AG09319 (cell line): Measurements from ENCODE around the gene FOXB1.

Experiments used
- DNase-seq: peaks from one replicate; pipeline ENCODE4 v3.0.0-alpha.2; 2010; ENCODE audit warnings: low read depth; ENCODE audit errors: extremely low read depth
- TF ChIP-seq, protein P1 (sequence below): IDR thresholded peaks from 2 replicates; pipeline ENCODE4 v1.5.1; 2011; ENCODE audit warnings: low read depth, mild to moderate bottlenecking, inconsistent platforms, low read length, moderate library complexity

The FOXB1 gene

DNA sequence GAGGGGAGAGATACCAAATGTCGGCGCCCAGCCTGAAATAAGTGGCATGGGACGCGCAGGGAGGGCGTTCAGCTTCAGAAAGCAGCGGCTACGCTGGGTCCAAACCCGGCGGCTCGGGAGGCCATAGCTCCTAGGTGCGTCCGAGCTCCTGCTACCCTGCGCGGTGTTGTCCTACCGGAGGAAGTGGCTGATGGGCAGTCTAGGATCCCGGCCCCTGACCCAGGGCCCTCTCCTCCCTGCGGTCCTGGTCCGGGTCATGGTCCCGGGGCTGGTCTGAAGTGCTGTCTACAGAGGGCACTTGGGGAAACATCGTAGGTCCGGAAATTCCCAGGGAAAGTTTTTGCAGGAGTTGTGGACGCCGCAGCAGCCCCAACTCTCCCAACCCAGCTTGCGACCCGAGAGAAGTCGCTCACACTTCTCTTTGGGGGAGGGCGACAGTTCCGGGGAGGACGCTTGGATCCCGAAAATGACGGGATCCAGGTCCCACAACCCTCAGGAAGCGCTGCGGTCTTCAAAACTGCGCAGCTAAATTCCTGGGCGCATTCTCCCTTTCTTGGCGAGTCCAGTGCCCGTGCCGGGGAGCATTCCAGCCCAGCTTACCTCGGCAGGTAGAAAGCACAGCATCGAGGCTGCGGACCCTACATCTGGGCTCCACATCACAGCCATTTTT is 9.1 kb upstream of the FOXB1 start:
- no peak for DNase-seq

DNA sequence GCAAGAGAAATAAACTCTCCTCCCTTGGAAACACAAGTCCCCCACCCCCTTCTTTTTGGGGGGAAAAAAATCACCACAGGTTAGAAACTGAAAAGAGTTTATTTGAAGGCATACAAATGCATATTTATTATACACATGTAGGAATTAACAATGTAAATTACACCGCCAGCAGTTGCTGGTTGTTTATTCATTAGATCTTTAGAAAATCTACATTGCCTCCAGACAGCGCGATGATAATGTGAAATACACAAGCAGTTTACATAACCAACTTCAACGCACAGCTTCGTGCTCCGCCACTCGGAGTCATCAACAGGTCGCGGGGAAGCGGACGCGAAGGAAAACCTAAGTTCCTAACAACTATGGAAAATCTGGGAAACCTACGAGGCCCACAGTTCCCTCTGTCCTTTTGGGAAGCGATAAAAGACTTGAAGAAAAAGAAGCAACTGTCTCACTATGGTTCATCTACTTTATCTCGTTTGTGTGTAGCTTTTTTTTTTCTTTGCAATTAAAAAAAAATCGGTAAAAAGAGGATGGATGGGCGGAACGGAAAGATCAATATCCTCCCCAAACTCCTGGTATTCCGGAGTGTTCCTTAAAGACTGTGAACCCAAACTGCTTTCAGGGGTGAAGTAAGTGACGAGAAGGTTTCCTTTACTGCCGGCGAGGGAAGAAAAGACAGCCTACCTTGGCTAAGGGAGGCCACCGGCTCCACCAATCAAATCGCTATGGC is 8.4 kb upstream of the FOXB1 start:
- TF ChIP-seq, protein P1, sequence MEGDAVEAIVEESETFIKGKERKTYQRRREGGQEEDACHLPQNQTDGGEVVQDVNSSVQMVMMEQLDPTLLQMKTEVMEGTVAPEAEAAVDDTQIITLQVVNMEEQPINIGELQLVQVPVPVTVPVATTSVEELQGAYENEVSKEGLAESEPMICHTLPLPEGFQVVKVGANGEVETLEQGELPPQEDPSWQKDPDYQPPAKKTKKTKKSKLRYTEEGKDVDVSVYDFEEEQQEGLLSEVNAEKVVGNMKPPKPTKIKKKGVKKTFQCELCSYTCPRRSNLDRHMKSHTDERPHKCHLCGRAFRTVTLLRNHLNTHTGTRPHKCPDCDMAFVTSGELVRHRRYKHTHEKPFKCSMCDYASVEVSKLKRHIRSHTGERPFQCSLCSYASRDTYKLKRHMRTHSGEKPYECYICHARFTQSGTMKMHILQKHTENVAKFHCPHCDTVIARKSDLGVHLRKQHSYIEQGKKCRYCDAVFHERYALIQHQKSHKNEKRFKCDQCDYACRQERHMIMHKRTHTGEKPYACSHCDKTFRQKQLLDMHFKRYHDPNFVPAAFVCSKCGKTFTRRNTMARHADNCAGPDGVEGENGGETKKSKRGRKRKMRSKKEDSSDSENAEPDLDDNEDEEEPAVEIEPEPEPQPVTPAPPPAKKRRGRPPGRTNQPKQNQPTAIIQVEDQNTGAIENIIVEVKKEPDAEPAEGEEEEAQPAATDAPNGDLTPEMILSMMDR, result no peak
- DNase-seq, result no peak

More for the DNA sequence above, 9.1 kb upstream of the FOXB1 start:
- TF ChIP-seq, protein P1, result no peak

DNA sequence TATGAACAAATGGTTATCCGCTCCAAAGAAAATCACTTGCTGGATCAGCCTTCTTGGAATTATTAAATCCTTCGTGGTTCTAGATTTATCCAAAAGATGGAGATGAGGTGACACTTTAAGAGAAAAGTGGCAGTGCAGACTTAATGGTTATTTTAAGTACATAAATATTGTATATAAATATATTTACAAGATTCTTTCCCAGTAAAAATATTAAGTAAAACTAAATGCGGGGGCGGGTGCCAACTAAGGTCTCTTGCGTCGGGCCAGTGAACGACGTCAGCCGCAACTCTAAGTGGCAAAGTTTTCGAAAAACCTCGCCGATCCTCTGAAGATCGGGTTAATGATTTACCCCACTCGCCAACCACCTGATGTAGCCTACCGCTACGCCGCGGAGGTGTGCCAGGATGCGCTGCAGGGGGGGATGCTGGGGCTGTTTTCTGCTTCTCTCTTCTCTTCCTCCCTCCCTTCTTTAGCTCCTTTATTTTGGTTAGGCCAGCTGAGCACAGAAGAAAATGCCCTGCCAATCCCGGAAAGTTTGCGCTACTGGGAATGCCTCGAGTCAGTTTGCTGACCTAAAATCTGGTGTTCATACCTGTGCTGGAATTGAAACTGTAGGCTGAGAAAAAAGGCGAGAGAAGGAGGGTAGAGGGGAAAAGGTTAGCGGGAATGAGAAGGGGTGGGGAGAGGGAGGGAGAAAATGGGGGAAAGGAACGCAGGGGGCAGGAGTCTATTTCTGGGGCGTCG is 7.6 kb upstream of the FOXB1 start:
- DNase-seq, result no peak
- TF ChIP-seq, protein P1, result no peak

DNA sequence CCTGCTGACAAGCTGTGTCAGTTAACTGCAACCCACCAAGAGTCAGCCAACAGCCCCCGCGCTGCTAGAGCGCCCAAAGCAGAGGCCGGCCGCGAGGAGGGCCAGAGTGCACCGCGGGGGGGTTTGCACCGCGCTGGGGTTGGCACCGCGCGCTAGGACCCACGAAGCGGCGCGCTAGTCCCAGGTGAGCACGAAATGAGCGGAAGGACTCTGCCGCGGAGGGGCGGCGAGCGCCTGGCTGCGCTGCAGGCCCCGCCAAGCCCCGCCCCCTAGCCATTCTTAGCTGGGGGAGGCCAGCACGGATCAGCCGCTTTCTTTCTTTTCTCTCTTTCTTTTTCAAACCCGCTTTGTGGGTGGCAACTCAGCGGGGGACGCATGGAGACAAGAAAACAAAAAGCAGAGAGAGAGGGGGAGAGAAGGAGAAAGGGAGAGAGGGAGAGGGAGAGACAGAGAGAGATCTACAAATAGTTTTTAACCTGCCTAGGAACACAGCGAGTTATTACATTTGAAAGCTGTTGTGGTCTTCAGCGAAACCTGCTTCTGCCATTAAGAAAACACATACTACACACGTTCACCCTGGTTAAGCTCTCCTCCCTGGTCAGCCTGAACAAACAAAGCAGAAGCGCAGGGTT is 6.9 kb upstream of the FOXB1 start:
- DNase-seq, result no peak
- TF ChIP-seq, protein P1, result no peak

DNA sequence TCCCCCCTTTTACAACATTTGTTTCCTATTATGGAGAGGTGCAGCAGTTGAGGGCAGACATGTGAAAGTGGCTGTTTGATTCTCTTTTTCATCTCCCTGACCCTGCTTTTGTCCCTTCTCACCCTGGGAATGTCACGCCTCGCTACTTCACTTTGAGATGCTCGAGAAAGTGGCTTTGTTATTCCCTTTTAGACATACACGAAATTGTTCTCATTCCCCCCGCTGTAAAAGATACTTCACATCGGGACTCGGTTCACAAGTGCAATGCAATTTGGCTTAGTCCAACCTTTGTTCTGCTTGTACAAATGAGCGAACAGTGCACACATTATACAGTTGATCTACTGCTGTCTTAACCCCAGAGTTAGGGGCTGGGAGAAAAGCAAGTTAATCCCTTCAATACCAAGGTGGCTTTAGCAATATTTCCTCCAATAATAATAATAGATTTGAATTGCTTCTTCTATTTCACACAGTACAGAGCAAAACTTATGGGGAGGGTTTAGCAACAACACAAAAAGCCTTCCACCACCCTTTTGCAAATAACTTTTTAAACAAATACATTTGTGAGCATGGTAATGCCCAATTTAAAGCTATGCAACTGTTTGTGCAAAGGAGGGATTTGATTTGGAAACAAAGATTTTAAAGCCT is 5.7 kb upstream of the FOXB1 start:
- TF ChIP-seq, protein P1, result no peak
- DNase-seq, result no peak

DNA sequence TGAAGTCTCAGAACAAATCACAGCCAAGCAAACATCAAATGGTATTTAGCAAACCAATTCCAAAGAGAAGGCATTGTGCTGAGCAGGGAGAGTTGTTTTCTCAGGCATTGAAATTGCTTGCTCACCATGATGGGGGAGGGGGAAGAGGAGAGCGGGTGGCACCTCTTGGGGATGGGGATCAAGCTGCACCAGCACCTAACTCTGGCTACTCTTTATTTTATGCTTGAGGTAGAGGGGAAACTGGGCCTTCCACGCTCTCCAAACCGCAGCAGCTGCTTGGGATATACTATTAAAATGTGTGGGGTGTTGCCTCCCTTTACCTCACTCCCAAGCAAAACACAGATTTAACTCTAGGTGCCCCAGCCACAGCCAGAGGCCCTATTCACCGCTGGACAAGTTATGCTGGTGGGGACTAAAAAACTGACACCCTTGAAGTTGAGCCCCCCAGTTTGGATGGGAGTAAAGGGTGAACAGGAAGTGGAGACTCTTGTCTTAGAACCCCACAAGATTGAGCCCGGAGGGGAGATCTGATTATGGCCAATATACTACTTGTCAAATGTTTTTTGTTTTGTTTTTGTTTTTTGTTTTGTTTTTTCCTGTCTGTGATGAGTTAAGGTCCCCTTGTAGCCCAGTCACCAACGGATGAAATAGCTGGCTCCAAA is 5.0 kb upstream of the FOXB1 start:
- TF ChIP-seq, protein P1, result no peak
- no peak for DNase-seq
